HG03520 (cell line): Measurements from ENCODE around the gene RPTOR.

Source experiments
- ATAC-seq: cut with Tn5 transposase; IDR thresholded peaks from one replicate; pipeline ENCODE4 v1.9.1; 2021; ENCODE audit warnings: mild to moderate bottlenecking, moderate library complexity; ENCODE audit not compliant: unreplicated experiment

RPTOR gene

DNA sequence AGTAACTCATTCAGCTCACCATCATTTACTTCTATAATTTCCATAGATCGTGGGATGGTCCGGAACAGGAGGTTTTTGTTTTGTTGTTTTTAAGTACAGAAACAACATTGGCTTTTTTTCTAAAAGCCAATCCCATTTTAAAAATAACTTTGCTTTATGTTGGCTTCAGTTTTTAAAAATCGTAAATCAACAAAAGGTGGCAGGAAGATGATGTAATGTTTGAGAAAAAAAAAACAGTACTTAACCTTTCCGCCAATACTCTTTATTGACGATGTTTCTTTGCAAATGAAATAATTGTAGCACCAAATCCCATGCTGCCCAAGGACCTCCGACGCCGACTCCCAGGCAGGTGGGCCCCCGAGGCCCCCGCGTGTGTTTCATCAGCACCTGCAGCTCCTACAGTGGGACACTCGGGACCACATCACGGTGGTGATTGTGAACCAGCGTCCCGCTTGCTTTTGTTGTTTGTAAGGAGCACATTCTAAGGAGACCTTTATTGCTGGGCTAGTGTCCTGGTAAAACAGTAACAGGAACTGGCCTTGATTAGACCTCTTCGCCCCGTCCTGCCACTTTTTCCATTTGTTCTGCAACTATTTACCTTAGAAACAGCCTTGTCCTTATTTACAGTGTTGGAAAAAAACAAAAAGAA, 306.8 kb downstream of the RPTOR start:
- no peak for ATAC-seq

DNA sequence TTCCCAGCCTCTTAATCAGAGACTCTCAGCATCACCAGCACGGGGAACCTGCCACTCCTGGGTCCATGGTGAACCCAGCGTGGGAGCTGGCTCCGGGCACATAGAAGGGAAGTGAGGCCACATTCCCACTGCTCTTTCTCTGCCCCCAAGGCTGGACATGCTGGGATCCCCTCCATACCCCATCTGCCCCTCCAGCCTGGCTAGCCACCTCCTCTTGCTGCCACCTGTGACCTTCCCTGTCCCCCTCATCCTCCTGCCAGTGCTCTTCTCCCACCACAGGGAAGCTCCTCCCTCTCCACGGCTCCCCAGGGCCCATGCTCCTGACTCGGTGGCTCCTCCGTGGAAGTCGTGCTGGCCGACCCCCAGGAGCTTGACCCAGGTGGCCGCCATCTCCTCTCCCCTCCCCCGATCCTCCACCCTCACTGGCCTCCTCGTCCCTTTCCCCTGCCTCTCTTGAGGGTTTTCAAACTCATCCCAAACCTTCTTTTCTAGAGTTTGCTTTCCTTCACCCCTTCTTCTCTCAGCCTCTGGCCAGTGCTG, 307.9 kb downstream of the RPTOR start:
- no peak for ATAC-seq

DNA sequence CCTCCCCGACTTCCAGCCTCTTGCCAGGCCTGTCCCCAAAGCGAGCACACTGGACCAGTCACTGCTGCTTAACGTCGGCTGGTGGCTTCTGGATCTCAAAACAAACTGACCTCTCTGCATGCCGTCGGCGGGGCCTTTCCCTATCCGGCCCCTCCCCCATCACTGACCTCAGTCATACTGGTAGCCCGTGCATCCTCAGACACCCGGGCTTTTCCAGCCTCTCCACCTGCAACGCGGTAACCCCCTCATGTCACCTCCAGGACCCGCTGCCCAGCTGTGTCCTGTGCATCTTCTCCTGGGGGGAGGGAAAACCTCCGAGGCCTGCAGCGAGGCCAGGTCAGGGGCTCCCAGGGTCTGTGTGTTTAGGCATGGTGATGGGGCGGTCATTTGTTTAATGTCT, 308.4 kb downstream of the RPTOR start:
- no peak for ATAC-seq

DNA sequence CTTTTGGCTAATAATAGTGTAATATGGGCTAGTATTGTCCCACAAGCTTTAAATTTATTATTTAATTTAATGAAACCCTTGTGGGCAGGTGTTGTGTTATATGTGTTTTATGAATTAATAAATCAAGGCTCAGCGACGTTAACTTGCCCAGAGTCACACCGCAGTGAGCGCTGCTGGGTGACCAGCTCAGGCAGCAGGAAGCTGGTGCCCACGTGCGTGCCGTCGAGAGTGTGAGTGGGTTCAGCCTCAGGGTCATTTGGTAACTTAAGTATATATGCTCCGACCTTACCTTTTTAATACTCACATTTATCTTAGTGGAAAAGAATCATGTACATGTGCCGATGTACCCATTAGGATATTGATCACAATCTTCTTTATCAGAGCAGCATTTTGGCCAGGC, 309.6 kb downstream of the RPTOR start:
- no peak for ATAC-seq

DNA sequence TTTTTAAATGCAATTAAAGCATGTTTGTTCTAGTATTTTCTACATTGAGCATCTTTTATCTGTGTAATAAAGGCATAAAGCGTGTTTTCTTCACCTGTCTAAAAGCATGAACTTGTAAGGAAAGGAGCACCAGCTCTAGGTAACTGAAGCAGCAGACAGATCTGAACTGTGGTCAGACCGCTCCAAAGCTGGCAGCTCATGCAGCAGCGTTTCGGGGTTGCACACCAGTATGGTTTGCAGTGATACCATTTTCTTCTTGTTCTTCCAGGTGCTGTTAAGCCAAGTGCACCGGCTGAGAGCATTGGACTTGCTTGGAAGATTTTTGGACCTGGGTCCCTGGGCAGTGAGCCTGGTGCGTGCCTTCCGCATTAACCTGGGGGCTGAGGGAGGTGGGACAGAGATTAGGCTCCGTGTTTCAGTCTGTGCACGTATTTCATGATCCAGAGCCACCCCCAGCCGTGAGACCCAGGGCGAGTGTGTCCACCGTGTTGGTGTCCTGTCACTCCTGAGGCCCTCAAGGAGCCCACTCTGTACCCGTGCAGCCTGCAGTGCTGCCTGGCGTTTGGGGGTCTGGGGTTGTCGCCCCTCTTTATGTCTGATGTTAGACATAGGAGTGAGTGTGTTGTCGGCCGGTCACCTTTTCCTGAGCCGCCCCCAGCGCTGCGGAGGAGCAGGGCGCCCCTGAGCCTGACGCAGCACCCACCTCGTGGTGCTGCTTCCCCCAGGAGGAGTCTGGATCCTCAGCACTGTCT, 310.7 kb downstream of the RPTOR start:
- ATAC-seq: no peak

DNA sequence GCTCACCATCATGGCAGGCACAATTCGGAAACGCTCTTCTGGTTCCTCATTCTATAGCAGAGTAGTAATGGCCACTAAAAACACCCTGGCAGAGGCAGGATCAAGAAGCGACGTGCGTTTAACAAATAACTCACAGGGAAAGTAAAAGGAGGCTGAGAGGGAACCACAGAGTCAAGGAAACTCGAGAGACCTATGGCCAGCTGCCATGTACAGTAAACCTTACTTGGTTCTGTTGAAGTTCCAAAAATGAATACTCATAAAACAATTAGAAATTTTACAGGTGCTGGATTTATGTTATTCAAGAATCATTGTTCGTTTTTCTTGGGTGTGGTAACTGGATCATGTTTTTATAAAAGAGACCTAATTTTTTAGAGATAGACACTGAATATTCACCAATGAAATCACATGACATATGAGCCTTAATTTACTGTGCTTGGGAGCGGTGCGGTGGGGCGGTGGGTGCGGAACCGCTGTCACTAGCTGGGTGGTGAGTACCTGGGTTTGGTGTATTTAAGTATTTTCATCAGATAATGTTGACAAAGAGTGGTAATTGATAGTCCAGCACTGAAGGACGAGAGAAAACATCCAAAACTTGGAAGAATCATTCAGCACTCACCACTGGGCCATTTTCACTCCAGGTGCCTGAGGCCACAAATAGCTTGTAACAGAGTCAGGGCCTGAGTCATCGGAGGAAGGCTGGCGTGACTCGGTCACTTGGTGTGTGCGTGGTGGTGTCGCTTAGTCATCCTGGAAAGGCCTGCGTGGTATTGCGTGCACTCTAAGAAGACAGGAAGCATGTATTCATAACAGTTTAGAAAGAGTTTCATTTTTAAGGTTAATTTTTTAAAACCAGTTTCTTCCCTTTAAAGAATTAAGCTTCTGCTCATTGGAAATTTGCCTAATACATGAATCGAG, 311.6 kb downstream of the RPTOR start:
- no peak for ATAC-seq

DNA sequence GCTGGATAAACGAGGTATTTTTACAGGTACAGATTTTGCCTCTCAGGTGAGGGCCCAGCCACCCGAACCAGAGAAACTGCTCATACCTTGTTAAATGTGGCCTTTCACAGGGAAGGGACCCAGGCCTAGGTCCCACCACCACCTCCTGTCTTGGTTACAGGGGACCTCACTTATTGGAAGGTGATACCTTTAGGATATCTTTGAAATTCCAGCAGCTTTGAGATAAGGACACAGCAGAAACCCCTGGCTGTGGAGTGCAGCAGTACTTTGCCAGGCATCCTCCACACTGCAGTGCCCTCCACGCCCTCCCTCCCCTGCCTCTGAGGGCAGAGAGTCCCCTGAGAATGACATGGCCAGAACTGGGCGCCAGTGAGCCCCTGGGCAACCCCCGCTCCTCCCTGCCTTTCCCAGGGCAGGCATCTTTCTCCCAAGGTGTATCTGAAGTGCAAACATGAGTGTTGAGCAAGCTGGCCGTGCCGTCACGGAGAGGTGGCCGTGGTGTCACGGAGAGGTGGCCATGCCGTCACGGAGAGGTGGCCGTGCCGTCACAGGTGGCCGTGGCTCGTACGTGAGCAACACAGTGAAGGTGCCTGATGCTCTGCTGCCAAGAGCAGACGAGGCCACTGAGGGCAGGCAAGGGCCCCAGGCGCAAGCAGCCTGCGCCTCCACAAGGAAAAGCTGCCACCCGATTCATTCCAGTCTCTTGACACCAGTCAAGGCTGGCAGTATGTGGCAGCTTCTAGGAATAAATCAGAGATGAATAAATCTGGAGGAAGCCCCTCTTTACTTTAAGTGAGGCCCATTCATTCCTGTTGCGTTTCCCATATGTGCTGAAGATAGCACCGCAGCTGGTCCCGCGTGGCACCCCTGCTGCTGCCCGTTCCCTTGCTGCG, 312.5 kb downstream of the RPTOR start:
- ATAC-seq: no peak

DNA sequence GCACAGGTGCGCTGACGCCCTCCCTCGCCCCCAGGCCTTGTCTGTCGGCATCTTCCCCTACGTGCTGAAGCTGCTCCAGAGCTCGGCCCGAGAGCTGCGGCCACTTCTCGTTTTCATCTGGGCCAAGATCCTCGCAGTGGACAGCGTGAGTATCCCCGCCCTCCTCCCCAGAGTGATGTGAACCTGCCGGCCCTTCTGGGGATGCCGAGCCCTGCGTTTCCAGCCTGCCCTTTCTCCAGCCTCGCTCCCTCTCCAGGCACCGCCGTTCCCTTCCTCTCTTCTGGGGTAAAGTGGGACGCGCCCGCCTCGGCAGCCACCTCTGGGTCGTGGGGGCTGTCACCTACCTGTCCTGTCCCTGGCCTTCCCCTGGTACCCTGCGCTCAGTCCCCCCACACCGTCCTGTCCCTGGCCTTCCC, 313.1 kb downstream of the RPTOR start:
- no peak for ATAC-seq

DNA sequence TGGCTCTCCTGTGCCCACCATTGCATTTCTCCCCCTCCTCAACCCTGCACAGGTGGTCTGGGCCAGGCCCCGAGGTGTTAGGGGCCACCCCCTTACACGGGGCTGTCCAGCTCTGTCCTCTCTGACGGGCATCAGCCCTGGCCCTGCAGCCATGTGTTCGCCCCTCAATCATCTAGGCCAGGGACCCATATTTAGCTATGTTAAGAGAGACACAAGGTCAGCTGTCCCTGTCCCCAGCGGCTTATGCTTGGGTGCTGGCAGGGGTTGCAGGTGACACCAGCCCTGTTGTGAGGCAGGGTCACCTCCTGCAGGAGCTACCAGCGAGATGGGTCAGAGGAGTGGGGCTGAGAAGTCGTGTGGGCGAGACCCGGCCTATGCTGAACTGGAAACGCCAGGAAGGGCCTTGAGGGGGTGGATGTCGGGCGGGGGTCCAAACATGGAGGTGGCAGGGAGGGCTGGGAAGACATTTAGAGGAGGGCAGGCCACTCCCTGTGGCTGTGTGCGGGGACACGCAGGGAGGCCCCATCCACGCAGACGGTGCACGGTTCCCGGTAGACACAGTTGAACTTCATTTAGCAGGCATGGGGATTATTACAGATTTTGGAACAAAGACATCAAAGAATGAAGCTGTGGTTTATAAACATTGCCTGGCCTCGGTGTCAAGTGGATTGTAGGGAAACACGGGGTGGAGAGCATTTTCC, 313.8 kb downstream of the RPTOR start:
- ATAC-seq: no peak

DNA sequence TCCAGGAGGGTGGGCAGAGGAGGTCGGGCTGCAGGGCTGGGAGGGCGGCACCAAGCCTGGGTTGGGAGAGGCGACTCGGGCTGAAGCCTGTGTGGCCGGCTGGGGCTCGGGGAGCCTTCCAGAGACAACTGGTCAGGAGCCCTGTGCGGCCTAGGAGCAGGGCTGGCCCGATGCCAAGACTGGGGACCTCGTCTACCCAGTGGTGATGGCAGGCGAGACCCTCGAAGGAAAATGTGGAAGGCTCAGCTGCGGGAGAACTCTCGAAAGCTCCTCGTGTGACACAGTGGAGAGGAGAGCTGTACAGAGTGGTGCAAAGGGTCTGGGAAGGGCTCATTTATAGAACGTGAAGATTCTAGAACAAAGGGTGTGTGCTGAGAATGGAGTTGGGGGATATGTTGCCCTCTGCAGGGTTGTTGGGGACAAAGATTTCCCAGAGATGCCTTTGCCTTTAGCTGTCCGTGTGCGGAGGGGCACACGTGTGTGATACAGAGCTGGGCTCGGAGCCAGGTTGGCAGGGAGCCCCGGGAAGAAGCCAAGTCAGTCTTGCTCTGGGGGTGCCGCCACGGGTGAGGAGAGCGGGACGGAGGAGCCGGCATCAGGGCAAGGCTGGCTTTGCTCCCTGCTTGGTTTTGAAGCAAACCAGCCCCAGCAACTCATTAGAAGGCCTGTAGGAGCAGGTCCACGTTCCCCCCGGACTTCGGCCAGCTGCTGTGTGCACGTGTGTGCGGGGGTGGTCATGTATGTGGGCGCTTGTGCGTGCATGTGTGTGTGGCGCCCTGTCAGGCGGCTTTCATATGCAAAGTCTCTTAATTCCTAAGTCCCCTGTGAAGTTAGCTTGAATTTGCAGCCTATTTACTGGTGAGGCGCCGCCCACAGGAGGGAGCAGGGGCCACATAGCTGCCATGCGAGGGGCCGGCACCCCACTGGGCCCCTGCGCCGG, 314.6 kb downstream of the RPTOR start:
- ATAC-seq: no peak

DNA sequence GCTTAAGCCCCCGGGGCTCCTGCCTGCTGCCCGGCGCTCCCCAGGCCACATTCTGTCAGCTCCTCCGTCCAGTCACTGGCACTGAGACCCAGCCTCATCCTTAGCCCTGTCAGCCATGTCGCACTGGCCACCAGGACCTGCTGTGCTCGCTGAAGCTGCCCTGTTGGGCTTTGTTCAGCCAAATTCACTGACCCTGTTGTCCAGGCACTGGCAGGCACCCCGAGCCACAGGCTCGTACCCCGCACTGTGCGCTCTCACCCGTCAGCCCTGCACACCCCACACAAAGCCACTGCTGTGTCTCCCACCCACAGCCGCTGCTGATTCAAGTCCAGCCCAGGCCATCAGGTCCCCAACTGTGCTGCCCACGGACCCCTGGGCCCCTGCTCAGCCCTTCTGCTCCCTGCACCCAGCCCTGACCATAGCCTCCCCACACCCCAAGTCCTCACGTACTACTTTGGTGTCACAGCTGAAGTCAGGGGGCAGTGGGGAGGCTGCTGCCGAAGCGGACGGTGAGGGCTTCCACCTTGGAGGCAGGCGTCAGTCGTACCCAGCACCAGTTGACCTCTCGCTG, 315.5 kb downstream of the RPTOR start:
- ATAC-seq: no peak

DNA sequence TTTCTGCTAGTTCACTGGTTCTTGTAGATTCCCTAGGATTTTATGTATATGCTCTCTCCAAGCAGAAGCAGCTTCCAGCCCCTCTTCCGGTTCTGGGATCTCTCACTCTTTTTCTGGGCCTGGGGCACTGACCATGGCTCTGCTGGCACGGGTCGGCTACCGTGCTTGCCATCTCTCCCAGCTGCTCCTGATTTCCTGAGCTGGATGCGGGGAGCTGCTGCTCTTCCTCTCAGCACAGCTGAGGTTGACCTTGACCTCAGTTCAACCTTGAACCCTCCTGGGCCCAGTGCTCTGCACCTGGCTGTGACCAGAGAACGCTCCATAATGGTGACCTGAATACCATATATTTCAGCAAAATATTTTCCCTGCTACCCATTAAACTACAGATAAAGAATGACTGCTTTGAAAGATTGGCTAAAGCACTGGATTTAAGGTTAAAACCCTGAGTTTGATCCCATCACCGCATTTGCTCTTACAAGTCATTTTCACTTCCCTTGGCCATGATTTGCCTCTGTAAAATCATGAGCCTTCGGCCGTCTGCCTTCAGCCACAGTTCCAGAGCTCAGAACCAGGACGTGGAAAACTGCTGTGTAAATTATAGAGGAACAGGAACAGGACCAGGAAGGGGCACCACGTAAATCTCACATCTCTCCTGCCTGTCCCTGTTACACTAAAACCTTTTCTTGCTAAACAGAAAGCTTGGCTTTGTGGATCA, 316.2 kb downstream of the RPTOR start:
- no peak for ATAC-seq

DNA sequence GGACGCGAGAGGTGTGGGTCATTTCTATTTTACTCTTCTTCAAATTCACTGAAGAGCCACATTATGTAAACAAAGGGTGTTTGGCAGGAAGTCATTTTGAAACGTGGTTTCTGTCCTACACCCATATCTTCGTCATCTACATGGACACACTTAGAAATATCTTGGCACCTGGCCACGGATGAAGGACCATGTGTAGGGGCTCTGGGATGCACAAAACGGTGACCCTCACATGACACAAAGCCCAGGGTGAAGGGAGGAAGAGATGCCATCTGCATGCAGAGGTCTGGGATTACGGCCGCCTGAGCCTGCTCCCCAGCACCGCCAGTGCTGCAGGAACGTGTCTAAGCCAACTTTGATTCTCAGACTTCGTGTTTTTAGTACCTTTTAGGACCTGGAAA, 316.8 kb downstream of the RPTOR start:
- no peak for ATAC-seq

DNA sequence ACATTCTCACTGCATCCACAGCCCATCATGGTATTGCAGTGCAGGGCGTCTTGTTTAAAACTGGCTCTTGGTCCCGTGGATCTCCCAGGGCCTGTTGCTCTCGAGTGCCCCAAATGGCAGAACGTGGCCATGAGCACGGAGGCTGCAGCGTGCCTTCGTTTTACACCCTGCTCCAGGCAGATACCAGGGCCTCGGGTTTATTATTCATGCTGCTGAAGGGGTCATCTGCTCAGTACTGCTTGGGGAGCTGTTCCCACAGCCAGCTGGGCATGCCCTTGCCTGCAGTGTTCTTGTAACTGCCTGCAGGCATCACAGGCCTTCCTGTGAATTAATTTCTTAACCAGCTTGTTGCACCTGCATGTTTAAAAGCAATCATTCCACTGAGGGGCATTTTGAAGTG, 317.3 kb downstream of the RPTOR start:
- ATAC-seq: no peak

DNA sequence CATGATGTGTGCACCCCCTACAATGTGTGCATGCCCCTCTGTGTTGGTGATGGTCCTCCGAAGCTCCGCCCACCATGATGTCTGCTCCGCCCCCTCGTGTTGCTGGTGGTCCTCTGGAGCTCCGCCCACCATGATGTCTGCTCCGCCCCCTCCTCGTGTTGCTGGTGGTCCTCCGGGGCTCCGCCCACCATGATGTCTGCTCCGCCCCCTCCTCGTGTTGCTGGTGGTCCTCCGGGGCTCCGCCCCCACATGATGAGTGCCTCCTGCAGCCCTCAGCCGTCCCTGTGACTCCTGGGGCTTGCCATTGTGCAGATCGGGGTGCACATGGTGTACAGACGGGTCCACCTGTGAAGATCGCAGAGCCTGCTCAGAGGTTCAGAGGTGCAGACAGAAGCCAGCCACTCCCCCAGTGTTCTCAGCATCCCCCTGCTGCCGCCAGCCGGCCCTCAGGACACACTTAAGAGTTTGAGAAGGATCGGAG, 317.9 kb downstream of the RPTOR start:
- no peak for ATAC-seq

DNA sequence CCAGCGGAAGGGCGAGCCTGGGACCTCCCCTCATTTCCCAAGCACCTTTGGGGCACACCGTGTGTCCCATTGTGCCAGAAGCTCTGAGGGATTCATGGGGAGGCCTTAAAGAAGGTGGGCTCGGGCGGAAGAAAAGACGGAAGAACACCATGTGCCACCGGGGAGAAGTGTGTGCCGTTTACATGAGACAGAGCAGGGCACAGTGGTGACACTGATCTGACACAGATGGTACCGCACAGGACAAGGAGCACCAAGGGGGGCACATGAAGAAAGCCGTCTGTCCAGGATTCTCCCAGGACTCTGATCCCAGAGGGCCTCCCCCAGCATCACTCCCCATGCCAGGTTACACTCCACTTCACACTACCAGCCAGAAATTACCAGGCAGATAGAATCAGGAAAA, 318.3 kb downstream of the RPTOR start:
- no peak for ATAC-seq

DNA sequence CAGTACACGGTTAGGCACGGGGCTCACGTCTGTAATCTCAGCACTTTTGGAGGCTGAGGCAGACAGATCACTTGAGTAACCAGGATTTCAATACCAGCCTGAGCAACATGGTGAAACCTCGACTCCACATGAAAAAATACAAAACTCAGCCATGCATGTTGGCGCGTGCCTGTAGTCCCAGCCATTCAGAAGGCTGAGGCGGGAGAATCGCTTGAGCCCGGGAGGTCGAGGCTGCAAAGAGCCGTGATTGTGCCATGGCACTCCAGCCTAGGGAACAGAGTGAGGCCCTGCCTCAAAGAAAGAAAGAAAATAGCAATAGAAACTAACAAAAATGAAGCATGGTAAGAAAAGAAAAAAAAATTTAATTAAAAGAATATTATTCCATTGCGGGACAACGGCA, 319.0 kb downstream of the RPTOR start:
- no peak for ATAC-seq

DNA sequence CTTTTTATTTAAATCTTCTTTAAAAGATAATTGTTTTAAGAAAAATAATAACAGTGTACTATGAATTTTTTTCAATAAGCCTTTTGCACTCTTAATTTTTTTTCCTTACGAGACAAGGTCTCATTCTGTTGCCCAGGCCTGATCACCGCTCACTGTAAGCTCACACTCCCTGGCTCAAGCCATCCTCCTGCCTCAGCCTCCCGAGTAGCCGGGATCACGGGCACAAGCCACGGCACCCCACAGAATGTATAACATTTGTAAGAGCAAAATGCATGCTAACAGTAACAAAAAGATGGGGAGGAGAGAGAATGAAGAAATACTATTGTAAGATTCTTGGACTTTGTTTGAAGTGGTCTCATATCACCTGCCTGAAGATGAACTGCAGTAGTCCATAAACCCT, 320.1 kb downstream of the RPTOR start:
- no peak for ATAC-seq
